ENCODE measurements around the gene TMC8. TPM values are rescaled to one million over a fixed set of nuclear protein-coding genes. Genes with fewer than 3 reads are reported as not detected.

TMC8 gene
- total and polyA plus RNA-seq, 2 experiments from 2014 or later: 1.1 to 3.1 TPM

GRCh38 chr17:78118801-78119241 is 11.8 kb upstream of the TMC8 start:
- Histone ChIP-seq H3K27ac (no peak overlapping the region), H3K27me3 (no peaks in the 10 kb centered on the region), H3K9me3 (ENCODE audit: low read depth) (no peaks in the 10 kb centered on the region), H3K4me1 (ENCODE audit: low read depth) (no peaks in the 10 kb centered on the region), H3K36me3 (peaks cover 16% of the 10 kb centered on the region), H3K4me3 (no peak overlapping the region)
- no peak for TF ChIP-seq CTCF (IDR thresholded peaks at IDR 0.05; ENCODE audit: low read depth, low read length)
- no peak for DNase-seq (ENCODE audit: low read depth in 1 of 2, low spot score in 1 of 2)

GRCh38 chr17:78120537-78120936 is 10.0 kb upstream of the TMC8 start:
- TF ChIP-seq CTCF (IDR thresholded peaks at IDR 0.05; ENCODE audit: low read depth, low read length): no peak
- peaks cover 19% of the 10 kb centered on the region for H3K36me3 ChIP-seq
- no peak overlapping the region for H3K27ac ChIP-seq
- H3K27me3 ChIP-seq: no peaks in the 10 kb centered on the region
- peaks cover under 1% of the 10 kb centered on the region for H3K4me1 ChIP-seq (ENCODE audit: low read depth)
- no peak for DNase-seq (ENCODE audit: low read depth in 1 of 2, low spot score in 1 of 2)
- H3K4me3 ChIP-seq: no peak overlapping the region
- H3K9me3 ChIP-seq (ENCODE audit: low read depth): no peaks in the 10 kb centered on the region

GRCh38 chr17:78120971-78121800 is 9.4 kb upstream of the TMC8 start:
- TF ChIP-seq CTCF (IDR thresholded peaks at IDR 0.05; ENCODE audit: low read depth, low read length): no peak
- DNase-seq (ENCODE audit: low read depth in 1 of 2, low spot score in 1 of 2): no peak
- H3K27me3 ChIP-seq: no peaks in the 10 kb centered on the region

GRCh38 chr17:78121801-78122215 is 8.8 kb upstream of the TMC8 start:
- Histone ChIP-seq H3K9me3 (ENCODE audit: low read depth) (no peaks in the 10 kb centered on the region), H3K4me3 (no peak overlapping the region), H3K36me3 (peaks cover 19% of the 10 kb centered on the region), H3K27me3 (no peaks in the 10 kb centered on the region), H3K4me1 (ENCODE audit: low read depth) (peaks cover 11% of the 10 kb centered on the region), H3K27ac (no peak overlapping the region)
- no peak for DNase-seq (ENCODE audit: low read depth in 1 of 2, low spot score in 1 of 2)
- no peak for TF ChIP-seq CTCF (IDR thresholded peaks at IDR 0.05; ENCODE audit: low read depth, low read length)

More at GRCh38 chr17:78120971-78121800, 9.4 kb upstream of the TMC8 start:
- H3K27ac ChIP-seq: no peak overlapping the region
- no peaks in the 10 kb centered on the region for H3K9me3 ChIP-seq (ENCODE audit: low read depth)
- peaks cover 19% of the 10 kb centered on the region for H3K36me3 ChIP-seq
- H3K4me3 ChIP-seq: no peak overlapping the region
- H3K4me1 ChIP-seq (ENCODE audit: low read depth): peaks cover 5% of the 10 kb centered on the region

GRCh38 chr17:78122216-78122930 is 8.2 kb upstream of the TMC8 start:
- Histone ChIP-seq H3K9me3 (ENCODE audit: low read depth) (no peaks in the 10 kb centered on the region), H3K27me3 (no peaks in the 10 kb centered on the region), H3K4me3 (no peak overlapping the region), H3K4me1 (ENCODE audit: low read depth) (peaks cover 14% of the 10 kb centered on the region), H3K27ac (no peak overlapping the region), H3K36me3 (peaks cover 19% of the 10 kb centered on the region)
- no peak for DNase-seq (ENCODE audit: low read depth in 1 of 2, low spot score in 1 of 2)
- TF ChIP-seq CTCF (IDR thresholded peaks at IDR 0.05; ENCODE audit: low read depth, low read length): no peak

All from cardiac muscle cell (in vitro differentiated cells and primary cell).